T-helper 17 cell (primary cell): ENCODE results near the gene SEMA6C. TPM values are rescaled to one million over a fixed set of nuclear protein-coding genes. Genes with fewer than 3 reads are reported as not detected.
A peak's percentile ranks its signal among the peaks of the same experiment; 100 is the strongest.
"Not testable (repeated sequence)": the region's sequence is repeated elsewhere in the genome, so short reads cannot be mapped to it uniquely, and the experiment has no call there.

Experiments
- ATAC-seq: fragments of 150-1000 bp; cut with Tn5 transposase; 2 replicates; pipeline ENCODE4 v1.10.0; 2021; ENCODE audit warnings: mild to moderate bottlenecking, moderate library complexity
- DNase-seq, 3 donors: peaks; one replicate each; pipeline versions ENCODE4 v3.0.0 to v3.0.0-alpha.2; 2020 to 2021
- H3K9me3 ChIP-seq: one replicate; pipeline ENCODE4 v1.7.0; 2013; ENCODE audit warnings: low read length, mild to moderate bottlenecking; ENCODE audit not compliant: control insufficient read depth, poor library complexity, severe bottlenecking
- H3K27ac Mint-ChIP-seq: one replicate; pipeline ENCODE4 v1.8.0; 2022; ENCODE audit warnings: mild to moderate bottlenecking, moderate library complexity, mixed read lengths
- H3K27me3 Mint-ChIP-seq: one replicate; pipeline ENCODE4 v1.8.0; 2022; ENCODE audit warnings: mixed read lengths
- H3K36me3 Mint-ChIP-seq: one replicate; pipeline ENCODE4 v1.8.0; 2022; ENCODE audit warnings: low read depth, mixed read lengths
- H3K4me1 Mint-ChIP-seq: one replicate; pipeline ENCODE4 v1.8.0; 2022; ENCODE audit warnings: mild to moderate bottlenecking, mixed read lengths
- H3K4me3 Mint-ChIP-seq: one replicate; pipeline ENCODE4 v1.8.0; 2022; ENCODE audit warnings: mild to moderate bottlenecking, moderate library complexity, mixed read lengths
- total RNA-seq, 4 donors: library from RNA in 2 of 4; stranded (reverse) in 2 of 4; gene quantifications; one replicate each; pipeline ENCODE4 v1.2.3 and lab custom pipeline; 2022 to 2026

The SEMA6C gene, protein sequence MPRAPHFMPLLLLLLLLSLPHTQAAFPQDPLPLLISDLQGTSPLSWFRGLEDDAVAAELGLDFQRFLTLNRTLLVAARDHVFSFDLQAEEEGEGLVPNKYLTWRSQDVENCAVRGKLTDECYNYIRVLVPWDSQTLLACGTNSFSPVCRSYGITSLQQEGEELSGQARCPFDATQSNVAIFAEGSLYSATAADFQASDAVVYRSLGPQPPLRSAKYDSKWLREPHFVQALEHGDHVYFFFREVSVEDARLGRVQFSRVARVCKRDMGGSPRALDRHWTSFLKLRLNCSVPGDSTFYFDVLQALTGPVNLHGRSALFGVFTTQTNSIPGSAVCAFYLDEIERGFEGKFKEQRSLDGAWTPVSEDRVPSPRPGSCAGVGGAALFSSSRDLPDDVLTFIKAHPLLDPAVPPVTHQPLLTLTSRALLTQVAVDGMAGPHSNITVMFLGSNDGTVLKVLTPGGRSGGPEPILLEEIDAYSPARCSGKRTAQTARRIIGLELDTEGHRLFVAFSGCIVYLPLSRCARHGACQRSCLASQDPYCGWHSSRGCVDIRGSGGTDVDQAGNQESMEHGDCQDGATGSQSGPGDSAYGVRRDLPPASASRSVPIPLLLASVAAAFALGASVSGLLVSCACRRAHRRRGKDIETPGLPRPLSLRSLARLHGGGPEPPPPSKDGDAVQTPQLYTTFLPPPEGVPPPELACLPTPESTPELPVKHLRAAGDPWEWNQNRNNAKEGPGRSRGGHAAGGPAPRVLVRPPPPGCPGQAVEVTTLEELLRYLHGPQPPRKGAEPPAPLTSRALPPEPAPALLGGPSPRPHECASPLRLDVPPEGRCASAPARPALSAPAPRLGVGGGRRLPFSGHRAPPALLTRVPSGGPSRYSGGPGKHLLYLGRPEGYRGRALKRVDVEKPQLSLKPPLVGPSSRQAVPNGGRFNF
- total RNA-seq (10 to 100 TPM in 1 of 2 donors, 1 to 10 TPM in 1; 9.5 to 11.3 TPM), total RNA-seq (lab: John Stamatoyannopoulos, UW) (7.8 to 8.1 reads per million in 2 donors)

DNA sequence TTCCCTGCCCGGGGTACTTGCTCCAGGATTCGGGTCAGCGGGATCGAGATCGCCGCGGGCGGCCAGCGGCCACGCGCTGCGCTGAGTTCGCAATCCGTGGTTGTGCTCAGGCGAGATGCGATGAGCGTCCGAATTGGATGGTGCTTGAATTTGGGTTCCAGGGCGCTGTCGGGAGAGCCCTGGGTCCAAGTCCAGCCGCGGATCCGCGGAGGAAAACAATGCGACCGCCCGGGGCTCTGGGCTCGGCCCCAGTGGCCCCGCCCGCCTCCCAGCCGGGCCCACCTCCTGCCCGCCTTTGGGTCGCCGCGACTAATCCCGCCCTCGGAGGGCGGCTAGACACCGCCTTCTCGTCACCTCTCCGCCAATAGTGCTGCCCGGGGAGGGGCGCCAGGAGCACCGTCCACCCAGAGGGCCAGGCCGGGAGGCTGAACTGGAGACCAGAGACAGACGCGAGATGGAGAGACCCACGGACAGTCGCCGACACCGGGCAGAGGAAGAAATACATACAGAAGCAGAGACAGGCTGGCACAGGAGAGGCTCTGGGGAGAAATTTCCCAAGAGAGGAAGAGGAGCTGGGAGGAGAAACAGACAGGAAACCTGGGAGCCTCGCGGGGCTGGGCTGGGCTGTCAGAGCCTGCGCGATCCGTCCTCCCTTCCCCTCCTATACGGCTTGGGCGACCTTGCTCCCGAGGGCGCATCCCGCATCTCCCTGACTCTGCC, at the start of gene SEMA6C:
TSS of gene SEMA6C (minus strand) at position 220 of the 720 bp plus-strand sequence. CDS start 4,010 bp downstream, outside the sequence.
- ATAC-seq, result peak; percentile 100
- Mint-ChIP-seq H3K36me3 (peaks cover 2% of the 10 kb centered on the region), H3K4me3 (peak within 1 kb of the TSS; percentile 99)

DNA sequence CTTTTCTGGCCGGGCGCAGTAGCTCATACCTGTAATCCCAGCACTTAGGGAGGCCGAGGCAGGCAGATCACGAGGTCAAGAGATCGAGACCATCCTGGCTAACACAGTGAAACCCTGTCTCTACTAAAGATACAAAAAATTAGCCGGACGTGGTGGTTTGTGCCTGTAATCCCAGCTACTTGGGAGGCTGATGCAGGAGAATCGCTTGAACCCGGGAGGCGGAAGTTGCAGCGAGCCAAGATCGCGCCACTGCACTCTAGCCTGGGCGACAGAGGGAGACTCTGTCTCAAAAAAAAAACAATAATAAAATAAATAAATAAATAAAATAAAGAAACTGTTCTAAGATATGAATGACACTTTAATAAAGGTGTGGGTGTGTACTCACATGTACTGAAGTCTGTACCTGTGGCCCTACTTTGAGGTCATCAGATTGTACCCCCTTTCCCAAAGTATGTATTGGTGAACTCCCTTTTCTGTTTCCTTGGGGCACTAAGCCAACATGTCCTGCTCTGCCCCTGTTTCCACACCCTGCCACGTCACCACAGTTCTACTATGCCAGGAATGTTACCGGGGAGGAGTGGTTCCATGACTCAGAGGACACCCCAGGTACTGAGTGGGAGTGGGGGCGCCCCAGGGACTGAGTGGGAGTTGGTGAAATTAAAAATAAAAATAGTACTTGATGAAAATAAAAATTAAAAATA, 48.6 kb upstream of the SEMA6C start:
- DNase-seq, ATAC-seq, H3K4me3 Mint-ChIP-seq, H3K27me3 Mint-ChIP-seq, H3K36me3 Mint-ChIP-seq, H3K9me3 ChIP-seq, H3K27ac Mint-ChIP-seq: not testable (repeated sequence)
- H3K4me1 Mint-ChIP-seq, result peaks cover 31% of the 10 kb centered on the region

More for the DNA sequence above, at the start of gene SEMA6C:
- DNase-seq, result peak; percentile 75 to 84 (median 82)
- H3K9me3 ChIP-seq, result no peaks in the 10 kb centered on the region
- H3K27ac Mint-ChIP-seq, result peak within 1 kb of the TSS; percentile 87
- H3K27me3 Mint-ChIP-seq, result no peaks in the 10 kb centered on the region
- H3K4me1 Mint-ChIP-seq, result peaks cover 24% of the 10 kb centered on the region

DNA sequence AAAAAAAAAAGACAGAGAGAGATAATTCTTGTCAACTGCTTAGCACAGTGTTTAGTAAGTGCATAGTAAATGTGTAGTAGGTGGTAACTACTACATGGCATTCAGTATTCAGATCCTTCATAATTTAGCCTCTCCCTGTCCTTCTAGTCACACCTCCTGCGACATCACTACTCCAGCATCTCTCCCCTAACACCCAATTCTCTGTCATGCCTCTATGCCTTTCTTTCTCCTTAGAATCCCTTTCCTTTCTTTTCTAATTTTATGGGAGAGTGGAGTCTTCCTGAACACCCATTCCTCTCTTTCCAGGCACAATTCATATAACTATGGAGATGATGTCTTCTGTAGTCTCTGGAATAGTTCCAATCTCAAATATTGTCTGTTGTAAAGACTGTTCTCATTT, 47.4 kb upstream of the SEMA6C start:
- DNase-seq (no peak), ATAC-seq (no peak)
- Mint-ChIP-seq H3K4me1 (peaks cover 28% of the 10 kb centered on the region), H3K36me3 (peaks cover 8% of the 10 kb centered on the region), H3K27me3 (no peaks in the 10 kb centered on the region), H3K27ac (no peak overlapping the region), H3K4me3 (no peak overlapping the region)
- H3K9me3 ChIP-seq, result no peaks in the 10 kb centered on the region

DNA sequence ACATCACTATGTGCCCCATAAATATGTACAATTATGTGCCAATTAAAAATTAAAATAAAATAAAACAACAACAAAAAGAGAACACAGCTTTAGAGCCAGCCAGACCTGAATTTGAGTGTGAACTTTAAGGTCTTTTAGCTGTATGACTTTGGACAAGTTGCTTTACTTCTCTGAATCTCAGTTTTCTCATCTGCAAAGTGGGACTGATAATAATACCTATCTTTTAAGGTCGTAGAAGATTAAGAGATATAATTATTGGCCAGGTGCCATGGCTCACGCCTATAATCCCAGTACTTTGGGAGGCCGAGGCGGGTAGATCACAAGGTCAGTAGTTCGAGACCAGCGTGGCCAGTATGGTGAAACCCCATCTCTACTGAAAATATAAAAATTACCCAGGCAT, 46.9 kb upstream of the SEMA6C start:
- peaks cover 5% of the 10 kb centered on the region for H3K36me3 Mint-ChIP-seq
- peaks cover 29% of the 10 kb centered on the region for H3K4me1 Mint-ChIP-seq
- no peaks in the 10 kb centered on the region for H3K9me3 ChIP-seq
- H3K27ac Mint-ChIP-seq, result no peak overlapping the region
- H3K27me3 Mint-ChIP-seq, result no peaks in the 10 kb centered on the region
- no peak overlapping the region for H3K4me3 Mint-ChIP-seq
- ATAC-seq (no peak), DNase-seq (no peak)

DNA sequence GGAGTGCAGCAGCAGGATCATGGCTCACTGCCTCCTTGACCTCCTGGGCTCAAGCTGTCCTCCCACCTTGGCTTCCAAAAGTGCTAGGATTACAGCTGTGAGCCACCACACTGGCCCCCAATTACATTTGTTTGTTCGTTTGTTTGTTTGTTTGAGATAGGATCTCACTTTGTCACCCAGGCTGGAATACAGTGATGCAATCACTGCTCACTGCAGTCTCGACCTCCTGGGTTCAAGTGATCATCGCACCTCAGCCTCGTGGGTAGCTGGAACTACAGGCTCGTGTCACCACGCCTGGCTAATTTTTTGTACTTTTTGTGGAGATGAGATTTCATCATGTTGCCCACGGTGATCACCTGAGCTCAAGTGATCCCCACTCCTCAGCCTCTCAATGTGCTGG, 45.6 kb upstream of the SEMA6C start:
- ATAC-seq (no peak), DNase-seq (no peak)
- Mint-ChIP-seq H3K27me3 (no peaks in the 10 kb centered on the region), H3K4me3 (peak overlapping the region; percentile 52), H3K36me3 (peaks cover 4% of the 10 kb centered on the region), H3K4me1 (peaks cover 26% of the 10 kb centered on the region), H3K27ac (no peak overlapping the region)
- H3K9me3 ChIP-seq, result no peaks in the 10 kb centered on the region

DNA sequence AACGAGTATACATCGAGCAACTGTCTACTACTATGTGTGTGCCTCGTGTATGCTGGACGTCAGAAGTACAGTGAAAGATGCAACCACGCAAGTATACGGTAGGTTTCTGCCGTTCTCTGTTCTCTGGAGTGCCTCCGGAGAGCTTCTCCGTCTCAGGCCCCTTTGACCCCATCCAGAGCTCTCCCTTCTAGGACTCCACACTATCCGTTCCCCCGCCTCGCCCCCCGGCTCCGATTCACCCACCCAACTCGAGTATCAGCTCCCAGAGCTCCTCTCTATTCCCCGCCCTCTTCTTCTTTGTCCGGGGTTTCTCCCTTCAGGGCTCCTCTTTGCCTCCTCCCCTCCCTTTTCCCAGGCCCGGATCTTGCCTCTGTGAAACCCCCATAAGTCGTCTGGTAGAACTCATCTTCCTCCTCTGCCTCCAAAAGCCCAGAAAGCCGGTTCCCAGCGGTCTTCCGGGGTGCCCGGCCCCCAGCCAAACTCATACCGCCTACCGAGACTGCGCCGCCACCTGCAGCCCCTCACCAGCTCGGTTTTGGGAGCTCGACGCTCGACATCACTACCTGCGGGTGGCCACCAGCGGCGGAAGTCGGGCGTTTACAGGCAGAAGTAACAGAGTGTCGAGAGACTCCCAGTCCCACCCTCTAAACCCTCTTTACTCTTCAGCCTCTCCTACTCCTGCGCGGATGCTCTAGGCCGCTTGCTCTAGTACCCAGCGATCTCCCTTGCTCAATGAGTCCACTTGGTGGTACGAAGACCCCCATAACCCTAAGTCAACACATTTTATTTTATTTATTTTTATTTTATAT, 43.4 kb upstream of the SEMA6C start, which contains the start of gene VPS72:
TSS of gene VPS72 (minus strand) at position 561 of the 809 bp plus-strand sequence. CDS start at position 485, 76 bp downstream.
- Mint-ChIP-seq H3K4me1 (peaks cover 26% of the 10 kb centered on the region), H3K27me3 (no peaks in the 10 kb centered on the region), H3K36me3 (peaks cover 4% of the 10 kb centered on the region), H3K4me3 (peak within 1 kb of the TSS; percentile 100), H3K27ac (peak within 1 kb of the TSS; percentile 100)
- ATAC-seq (peak; percentile 95), DNase-seq (peak; percentile 71 to 79 (median 74))
- no peaks in the 10 kb centered on the region for H3K9me3 ChIP-seq

DNA sequence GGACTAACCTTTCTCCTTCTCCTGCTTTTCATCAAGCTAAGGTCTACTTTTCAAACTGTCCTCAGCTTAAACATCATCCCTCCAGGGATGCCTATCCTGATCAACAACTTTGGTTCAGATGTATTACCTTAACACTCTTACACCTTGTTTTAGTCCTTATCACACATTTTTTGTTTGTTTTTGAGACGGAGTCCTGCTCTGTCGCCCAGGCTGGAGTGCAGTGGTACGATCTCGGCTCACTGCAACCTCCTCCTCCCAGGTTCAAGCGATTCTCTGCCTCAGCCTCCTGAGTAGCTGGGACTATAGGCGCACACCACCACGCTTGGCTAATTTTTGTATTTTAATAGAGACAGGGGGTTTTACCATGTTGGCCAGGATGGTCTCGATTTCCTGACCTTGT, 42.2 kb upstream of the SEMA6C start:
- not testable (repeated sequence) for H3K9me3 ChIP-seq, H3K27me3 Mint-ChIP-seq, ATAC-seq, DNase-seq, H3K36me3 Mint-ChIP-seq
- H3K4me3 Mint-ChIP-seq, result peak overlapping the region; percentile 100
- H3K27ac Mint-ChIP-seq, result peak overlapping the region; percentile 100
- H3K4me1 Mint-ChIP-seq, result peaks cover 26% of the 10 kb centered on the region

DNA sequence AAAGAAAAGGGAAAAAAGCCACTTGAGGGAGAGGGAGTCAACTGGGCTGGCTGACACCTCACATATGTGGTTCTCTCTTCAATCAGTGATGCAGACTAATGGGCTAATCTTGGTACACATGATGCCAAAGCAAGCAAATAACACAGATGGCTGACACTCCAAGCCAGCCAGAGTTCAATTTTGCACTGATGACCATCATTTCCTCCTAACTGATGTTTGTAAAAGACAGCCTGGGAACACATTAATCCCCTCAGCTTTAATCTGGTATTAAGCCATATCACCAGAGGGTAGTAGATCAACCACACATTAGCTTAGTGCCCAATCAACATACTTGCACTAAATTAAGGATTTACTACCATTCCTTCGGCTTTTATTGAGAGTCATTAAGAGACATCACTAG, 40.8 kb upstream of the SEMA6C start:
- Mint-ChIP-seq H3K27me3 (no peaks in the 10 kb centered on the region), H3K4me1 (peaks cover 32% of the 10 kb centered on the region), H3K36me3 (peaks cover 15% of the 10 kb centered on the region), H3K27ac (no peak overlapping the region), H3K4me3 (no peak overlapping the region)
- ATAC-seq, result no peak
- no peak for DNase-seq
- H3K9me3 ChIP-seq, result no peaks in the 10 kb centered on the region

DNA sequence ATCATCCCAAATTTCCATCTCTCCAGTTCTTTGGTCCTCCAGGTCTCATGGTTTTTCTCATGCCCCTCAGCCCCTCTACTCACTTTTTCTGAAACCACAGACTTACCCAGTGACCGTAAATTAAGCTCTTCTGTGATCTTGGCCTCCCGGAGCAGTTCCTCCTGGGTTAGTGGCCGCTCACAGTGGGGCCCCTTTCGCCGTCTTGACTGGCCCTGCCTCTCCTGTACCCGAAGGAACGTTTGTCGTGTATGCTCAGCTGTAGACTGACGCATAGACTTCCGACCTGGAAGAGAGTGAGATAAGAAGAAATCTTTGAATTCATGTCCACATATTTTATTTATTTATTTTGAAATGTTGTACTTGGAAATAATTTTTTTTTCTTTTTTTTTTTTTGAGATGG, 37.8 kb upstream of the SEMA6C start:
- DNase-seq (no peak), ATAC-seq (no peak)
- Mint-ChIP-seq H3K27ac (no peak overlapping the region), H3K4me1 (peaks cover 24% of the 10 kb centered on the region), H3K4me3 (no peak overlapping the region), H3K36me3 (peaks cover 24% of the 10 kb centered on the region), H3K27me3 (no peaks in the 10 kb centered on the region)
- no peaks in the 10 kb centered on the region for H3K9me3 ChIP-seq

DNA sequence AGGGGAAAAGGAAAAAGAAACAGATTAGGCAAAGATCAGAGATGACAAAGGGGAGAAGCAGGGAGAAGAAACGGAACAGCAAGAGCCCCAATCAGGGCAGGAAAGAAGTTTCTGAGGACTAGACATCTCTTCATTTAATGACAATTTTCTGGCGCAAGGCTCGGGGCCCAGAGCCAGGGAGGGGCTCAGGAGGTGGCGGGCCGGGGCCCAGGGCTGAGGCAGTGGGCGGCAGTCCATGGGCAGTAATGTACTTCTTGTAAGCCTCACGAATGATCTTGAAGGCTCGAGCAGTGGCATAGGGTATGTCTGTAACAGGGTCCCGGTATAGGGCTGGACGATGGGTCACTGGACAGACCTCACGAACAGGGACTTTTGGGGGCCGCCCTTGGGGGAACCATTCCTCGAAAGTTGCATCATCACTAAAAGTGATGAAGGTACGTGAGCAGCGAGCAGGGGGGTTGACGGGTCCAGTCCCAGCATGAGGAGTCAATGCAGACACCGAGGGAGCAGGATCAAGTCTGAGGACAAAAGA, 30.1 kb upstream of the SEMA6C start:
- peak overlapping the region; percentile 88 for H3K27ac Mint-ChIP-seq
- peaks cover 24% of the 10 kb centered on the region for H3K36me3 Mint-ChIP-seq
- ATAC-seq (no peak), DNase-seq (no peak)
- H3K27me3 Mint-ChIP-seq, result no peaks in the 10 kb centered on the region
- no peaks in the 10 kb centered on the region for H3K9me3 ChIP-seq
- H3K4me1 Mint-ChIP-seq, result peaks cover 10% of the 10 kb centered on the region
- no peak overlapping the region for H3K4me3 Mint-ChIP-seq

DNA sequence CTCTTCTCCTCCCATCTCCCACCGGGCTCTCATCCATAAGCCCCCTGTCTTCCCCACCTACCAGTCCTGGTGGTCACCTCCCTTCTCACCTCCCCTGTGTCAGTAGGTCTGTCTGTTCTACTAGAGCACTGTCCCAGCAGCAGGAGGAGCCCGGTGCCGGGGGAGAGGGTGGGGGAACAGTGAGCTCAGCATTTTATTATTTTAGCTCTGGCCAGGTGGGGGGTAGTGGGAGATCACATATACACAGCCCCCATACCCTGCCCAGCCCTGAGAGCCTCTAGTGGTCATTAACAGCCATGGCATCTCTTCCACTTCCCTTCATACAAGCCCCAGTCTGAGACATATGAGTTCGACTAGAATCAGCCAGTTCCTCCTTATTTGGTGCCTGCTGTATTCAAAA, 29.4 kb upstream of the SEMA6C start, which contains the start of gene TMOD4:
TSS of gene TMOD4 (minus strand) at position 119 of the 400 bp plus-strand sequence. CDS start 1,106 bp downstream, outside the sequence.
- H3K9me3 ChIP-seq, result no peaks in the 10 kb centered on the region
- ATAC-seq (peak; percentile 68), DNase-seq (no peak)
- H3K27ac Mint-ChIP-seq, result peak within 1 kb of the TSS; percentile 88
- H3K27me3 Mint-ChIP-seq, result no peaks in the 10 kb centered on the region
- peaks cover 8% of the 10 kb centered on the region for H3K4me1 Mint-ChIP-seq
- H3K36me3 Mint-ChIP-seq, result peaks cover 19% of the 10 kb centered on the region
- no peak within 1 kb of the TSS for H3K4me3 Mint-ChIP-seq
